Urothelium cell line (cell line): ENCODE data around the gene PCYT1A.
"Not testable (repeated sequence)": the region's sequence is repeated elsewhere in the genome, so short reads cannot be mapped to it uniquely, and the experiment has no call there.

Source experiments
- DNase-seq: peaks from one replicate; pipeline ENCODE4 v3.0.0; 2011; ENCODE audit warnings: low spot score, mixed read lengths
- FAIRE-seq: peaks from 2 replicates; lab custom pipeline; 2011; peaks lifted over from hg19 to GRCh38; lab: Jason Lieb, UNC

PCYT1A gene

GRCh38 chr3:196217307-196218154 lies 70.0 kb downstream of the PCYT1A start:
- no peak for FAIRE-seq

GRCh38 chr3:196216681-196217211 lies 70.8 kb downstream of the PCYT1A start:
- DNase-seq (no peak), FAIRE-seq (no peak)

More at GRCh38 chr3:196217307-196218154, 70.0 kb downstream of the PCYT1A start:
- DNase-seq: no peak

- DNase-seq (no peak), FAIRE-seq (no peak)
These were observed 71.4 kb downstream of the PCYT1A start, which contains the start of gene SLC51A for GRCh38 chr3:196216089-196216564. Gene SLC51A (plus strand): TSS chr3:196216534. CDS start chr3:196216713, 179 bp downstream.

GRCh38 chr3:196215493-196216020 lies 72.0 kb downstream of the PCYT1A start:
- FAIRE-seq: no peak

GRCh38 chr3:196214783-196215441 lies 72.6 kb downstream of the PCYT1A start:
- FAIRE-seq: no peak
- no peak for DNase-seq

More at GRCh38 chr3:196215493-196216020, 72.0 kb downstream of the PCYT1A start:
- DNase-seq: no peak

GRCh38 chr3:196210673-196211556 lies 76.6 kb downstream of the PCYT1A start, which contains the start of gene ZDHHC19:
Gene ZDHHC19 (minus strand): TSS chr3:196211400. CDS start chr3:196211315, 85 bp downstream.
- DNase-seq (no peak), FAIRE-seq (no peak)

GRCh38 chr3:196209944-196210672 lies 77.4 kb downstream of the PCYT1A start:
- FAIRE-seq, DNase-seq: not testable (repeated sequence)

GRCh38 chr3:196208942-196209695 lies 78.4 kb downstream of the PCYT1A start:
- no peak for FAIRE-seq

GRCh38 chr3:196207833-196208607 lies 79.5 kb downstream of the PCYT1A start:
- FAIRE-seq (no peak), DNase-seq (no peak)

More at GRCh38 chr3:196208942-196209695, 78.4 kb downstream of the PCYT1A start:
- no peak for DNase-seq

- FAIRE-seq: no peak
- peak; percentile 44 for DNase-seq
These were observed 80.2 kb downstream of the PCYT1A start for GRCh38 chr3:196207159-196207832.

- FAIRE-seq, DNase-seq: not testable (repeated sequence)
These were observed 81.9 kb downstream of the PCYT1A start for GRCh38 chr3:196205442-196206205.

GRCh38 chr3:196203846-196204245 lies 83.7 kb downstream of the PCYT1A start:
- DNase-seq (no peak), FAIRE-seq (no peak)

GRCh38 chr3:196202516-196202970 lies 85.0 kb downstream of the PCYT1A start:
- DNase-seq: no peak
- FAIRE-seq: no peak

GRCh38 chr3:196198771-196199753 lies 88.5 kb downstream of the PCYT1A start:
- FAIRE-seq: no peak
- DNase-seq: no peak

GRCh38 chr3:196198081-196198675 lies 89.3 kb downstream of the PCYT1A start:
- no peak for DNase-seq
- FAIRE-seq: no peak
